ENCODE measurements around the gene SYNDIG1L.

SYNDIG1L gene

GRCh38 chr14:74434294-74434693 is 8.3 kb upstream of the SYNDIG1L start:
- Histone ChIP-seq H2AFZ (ENCODE audit: low read length) (no peak overlapping the region), H2BK15ac (ENCODE audit: low read length) (no peak overlapping the region), H3K79me1 (ENCODE audit: low read depth, low read length) (no peaks in the 10 kb centered on the region), H3K23ac (ENCODE audit: low read depth, low read length, poor library complexity) (no peak overlapping the region), H3K14ac (ENCODE audit: low read length) (no peak overlapping the region), H2AK5ac (ENCODE audit: low read depth, low read length) (no peak overlapping the region), H4K91ac (ENCODE audit: low read depth, low read length, poor library complexity) (no peak overlapping the region), H3K4me1 (ENCODE audit: control insufficient read depth in 2 of 2, insufficient read depth in 1 of 2, low read depth in 1 of 2, low read length in 2 of 2) (peaks cover 0 to 18% of the 10 kb centered on the region in 2 donors), H3K27me3 (ENCODE audit: control insufficient read depth in 3 of 3, insufficient read depth in 3 of 3, low read depth in 1 of 3, low read length in 3 of 3) (peaks cover 0 to 32% (median 0%) of the 10 kb centered on the region in 3 experiments), H2BK5ac (ENCODE audit: low read length) (no peak overlapping the region), H3K27ac (replicated peaks; ENCODE audit: low read length) (peak overlapping the region; percentile 34), H3K4me3 (ENCODE audit: low read length in 2 of 2) (no peak overlapping the region), H3K36me3 (replicated peaks in 1 of 2; ENCODE audit: control insufficient read depth in 2 of 2, insufficient read depth in 2 of 2, low read length in 2 of 2) (no peaks in the 10 kb centered on the region), H3K9me3 (replicated peaks in 1 of 2; ENCODE audit: control insufficient read depth in 2 of 2, insufficient read depth in 1 of 2, low read depth in 1 of 2, low read length in 2 of 2) (no peaks in the 10 kb centered on the region), H3K4ac (ENCODE audit: low read length) (no peak overlapping the region), H2BK12ac (ENCODE audit: low read length) (no peak overlapping the region), H3K18ac (ENCODE audit: low read length) (no peak overlapping the region), H3K9ac (ENCODE audit: low read depth, low read length, poor library complexity) (no peak overlapping the region), H3K4me2 (ENCODE audit: insufficient read depth, low read length, poor library complexity, severe bottlenecking) (no peak overlapping the region), H4K8ac (ENCODE audit: low read depth, low read length) (no peak overlapping the region), H2BK120ac (ENCODE audit: low read depth, low read length) (no peak overlapping the region)
- no CpG with 5 or more reads among the region's 2 CpGs for WGBS, 2 donors (ENCODE audit: extremely low coverage in 2 of 2, insufficient read length in 2 of 2, insufficient replicate concordance in 1 of 2)
- DNase-seq (ENCODE audit: low spot score) = no peak

GRCh38 chr14:74429991-74430390 is 4.0 kb upstream of the SYNDIG1L start:
- H4K8ac ChIP-seq (ENCODE audit: low read depth, low read length) = no peak overlapping the region
- DNase-seq (ENCODE audit: low spot score) = no peak
- no peak overlapping the region for H2BK15ac ChIP-seq (ENCODE audit: low read length)
- no peak overlapping the region for H3K14ac ChIP-seq (ENCODE audit: low read length)
- H3K9ac ChIP-seq (ENCODE audit: low read depth, low read length, poor library complexity) = no peak overlapping the region
- H3K9me3 ChIP-seq (replicated peaks in 1 of 2; ENCODE audit: control insufficient read depth in 2 of 2, insufficient read depth in 1 of 2, low read depth in 1 of 2, low read length in 2 of 2) = no peaks in the 10 kb centered on the region
- H2BK120ac ChIP-seq (ENCODE audit: low read depth, low read length) = no peak overlapping the region
- H2BK5ac ChIP-seq (ENCODE audit: low read length) = no peak overlapping the region
- no peak overlapping the region for H4K91ac ChIP-seq (ENCODE audit: low read depth, low read length, poor library complexity)
- no peak overlapping the region for H3K4me2 ChIP-seq (ENCODE audit: insufficient read depth, low read length, poor library complexity, severe bottlenecking)
- H3K4me3 ChIP-seq (ENCODE audit: low read length in 2 of 2) = no peak overlapping the region
- H2AK5ac ChIP-seq (ENCODE audit: low read depth, low read length) = no peak overlapping the region
- no peak overlapping the region for H2AFZ ChIP-seq (ENCODE audit: low read length)
- no peak overlapping the region for H3K4ac ChIP-seq (ENCODE audit: low read length)
- no peaks in the 10 kb centered on the region for H3K36me3 ChIP-seq (replicated peaks in 1 of 2; ENCODE audit: control insufficient read depth in 2 of 2, insufficient read depth in 2 of 2, low read length in 2 of 2)
- no peak overlapping the region for H2BK12ac ChIP-seq (ENCODE audit: low read length)
- H3K23ac ChIP-seq (ENCODE audit: low read depth, low read length, poor library complexity) = no peak overlapping the region
- peak overlapping the region; percentile 19 for H3K18ac ChIP-seq (ENCODE audit: low read length)
- H3K27ac ChIP-seq (replicated peaks; ENCODE audit: low read length) = no peak overlapping the region
- WGBS, 2 donors (ENCODE audit: extremely low coverage in 2 of 2, insufficient read length in 2 of 2, insufficient replicate concordance in 1 of 2) = no CpG with 5 or more reads among the region's 7 CpGs
- H3K79me1 ChIP-seq (ENCODE audit: low read depth, low read length) = no peaks in the 10 kb centered on the region
- H3K4me1 ChIP-seq (ENCODE audit: control insufficient read depth in 2 of 2, insufficient read depth in 1 of 2, low read depth in 1 of 2, low read length in 2 of 2) = peaks cover 0 to 20% of the 10 kb centered on the region in 2 donors
- H3K27me3 ChIP-seq (ENCODE audit: control insufficient read depth in 3 of 3, insufficient read depth in 3 of 3, low read depth in 1 of 3, low read length in 3 of 3) = peaks cover 0 to 60% (median 6%) of the 10 kb centered on the region in 3 experiments

GRCh38 chr14:74429221-74429691 is 3.2 kb upstream of the SYNDIG1L start:
- Histone ChIP-seq H4K8ac (ENCODE audit: low read depth, low read length) (no peak overlapping the region), H4K91ac (ENCODE audit: low read depth, low read length, poor library complexity) (no peak overlapping the region), H2BK12ac (ENCODE audit: low read length) (no peak overlapping the region), H2AK5ac (ENCODE audit: low read depth, low read length) (no peak overlapping the region), H3K79me1 (ENCODE audit: low read depth, low read length) (no peaks in the 10 kb centered on the region), H3K23ac (ENCODE audit: low read depth, low read length, poor library complexity) (no peak overlapping the region), H2BK15ac (ENCODE audit: low read length) (no peak overlapping the region), H3K27ac (replicated peaks; ENCODE audit: low read length) (no peak overlapping the region), H3K4ac (ENCODE audit: low read length) (no peak overlapping the region), H2AFZ (ENCODE audit: low read length) (no peak overlapping the region), H3K14ac (ENCODE audit: low read length) (no peak overlapping the region), H3K4me2 (ENCODE audit: insufficient read depth, low read length, poor library complexity, severe bottlenecking) (no peak overlapping the region), H2BK5ac (ENCODE audit: low read length) (no peak overlapping the region), H3K9me3 (replicated peaks in 1 of 2; ENCODE audit: control insufficient read depth in 2 of 2, insufficient read depth in 1 of 2, low read depth in 1 of 2, low read length in 2 of 2) (no peaks in the 10 kb centered on the region), H3K9ac (ENCODE audit: low read depth, low read length, poor library complexity) (no peak overlapping the region), H3K18ac (ENCODE audit: low read length) (peak overlapping the region; percentile 45), H2BK120ac (ENCODE audit: low read depth, low read length) (no peak overlapping the region), H3K27me3 (ENCODE audit: control insufficient read depth in 3 of 3, insufficient read depth in 3 of 3, low read depth in 1 of 3, low read length in 3 of 3) (peaks cover 0 to 67% (median 11%) of the 10 kb centered on the region in 3 experiments), H3K4me1 (ENCODE audit: control insufficient read depth in 2 of 2, insufficient read depth in 1 of 2, low read depth in 1 of 2, low read length in 2 of 2) (peaks cover 0 to 18% of the 10 kb centered on the region in 2 donors), H3K36me3 (replicated peaks in 1 of 2; ENCODE audit: control insufficient read depth in 2 of 2, insufficient read depth in 2 of 2, low read length in 2 of 2) (no peaks in the 10 kb centered on the region), H3K4me3 (ENCODE audit: low read length in 2 of 2) (peak overlapping the region in 1 of 2 donors; percentile 61)
- WGBS, 2 donors (ENCODE audit: extremely low coverage in 2 of 2, insufficient read length in 2 of 2, insufficient replicate concordance in 1 of 2) = no CpG with 5 or more reads among the region's 4 CpGs
- no peak for DNase-seq (ENCODE audit: low spot score)

- Histone ChIP-seq H2BK15ac (ENCODE audit: low read length) (no peak overlapping the region), H3K79me1 (ENCODE audit: low read depth, low read length) (no peaks in the 10 kb centered on the region), H3K23ac (ENCODE audit: low read depth, low read length, poor library complexity) (no peak overlapping the region), H3K4ac (ENCODE audit: low read length) (no peak overlapping the region), H2AK5ac (ENCODE audit: low read depth, low read length) (no peak overlapping the region), H2BK12ac (ENCODE audit: low read length) (no peak overlapping the region), H3K4me1 (ENCODE audit: control insufficient read depth in 2 of 2, insufficient read depth in 1 of 2, low read depth in 1 of 2, low read length in 2 of 2) (peaks cover 0 to 13% of the 10 kb centered on the region in 2 donors), H3K27me3 (ENCODE audit: control insufficient read depth in 3 of 3, insufficient read depth in 3 of 3, low read depth in 1 of 3, low read length in 3 of 3) (peaks cover 0 to 71% (median 11%) of the 10 kb centered on the region in 3 experiments), H3K9ac (ENCODE audit: low read depth, low read length, poor library complexity) (no peak overlapping the region), H4K91ac (ENCODE audit: low read depth, low read length, poor library complexity) (no peak overlapping the region), H3K4me3 (ENCODE audit: low read length in 2 of 2) (peak overlapping the region in 1 of 2 donors; percentile 32), H3K27ac (replicated peaks; ENCODE audit: low read length) (no peak overlapping the region), H2BK120ac (ENCODE audit: low read depth, low read length) (no peak overlapping the region), H3K36me3 (replicated peaks in 1 of 2; ENCODE audit: control insufficient read depth in 2 of 2, insufficient read depth in 2 of 2, low read length in 2 of 2) (no peaks in the 10 kb centered on the region), H3K9me3 (replicated peaks in 1 of 2; ENCODE audit: control insufficient read depth in 2 of 2, insufficient read depth in 1 of 2, low read depth in 1 of 2, low read length in 2 of 2) (no peaks in the 10 kb centered on the region), H3K14ac (ENCODE audit: low read length) (no peak overlapping the region), H3K4me2 (ENCODE audit: insufficient read depth, low read length, poor library complexity, severe bottlenecking) (no peak overlapping the region), H4K8ac (ENCODE audit: low read depth, low read length) (no peak overlapping the region), H2BK5ac (ENCODE audit: low read length) (no peak overlapping the region), H3K18ac (ENCODE audit: low read length) (no peak overlapping the region), H2AFZ (ENCODE audit: low read length) (no peak overlapping the region)
- no CpG with 5 or more reads among the region's 1 CpG for WGBS, 2 donors (ENCODE audit: extremely low coverage in 2 of 2, insufficient read length in 2 of 2, insufficient replicate concordance in 1 of 2)
- no peak for DNase-seq (ENCODE audit: low spot score)
Measured at GRCh38 chr14:74427651-74428050, 1.6 kb upstream of the SYNDIG1L start.
